NB4 (cell line): Measurements from ENCODE around the gene PCGF3.
A peak's percentile ranks its signal among the peaks of the same experiment; 100 is the strongest.

Source experiments
- DNase-seq: peaks from one replicate; pipeline ENCODE4 v3.0.0; 2010; ENCODE audit warnings: low read depth
- H3K4me3 ChIP-seq: one replicate; pipeline ENCODE4 v1.5.1; 2011; ENCODE audit warnings: mild to moderate bottlenecking, low read depth, low read length, moderate library complexity
- MYC ChIP-seq: IDR thresholded peaks from 2 replicates; pipeline ENCODE4 v1.6.1; 2011; ENCODE audit warnings: low read depth, low read length
- POLR2A ChIP-seq: IDR thresholded peaks from 2 replicates; pipeline ENCODE4 v1.6.1; 2011; ENCODE audit warnings: mild to moderate bottlenecking; ENCODE audit not compliant: insufficient read length; ENCODE audit errors: extremely low read depth
- TF ChIP-seq, protein P1 (sequence below): IDR thresholded peaks from 2 replicates; pipeline ENCODE4 v1.6.1; 2011; ENCODE audit warnings: low read depth, low read length
- TF ChIP-seq, protein P2 (sequence below): IDR thresholded peaks from one replicate; pipeline ENCODE4 v1.5.1; 2012; ENCODE audit warnings: low read depth, low read length

PCGF3 gene

DNA sequence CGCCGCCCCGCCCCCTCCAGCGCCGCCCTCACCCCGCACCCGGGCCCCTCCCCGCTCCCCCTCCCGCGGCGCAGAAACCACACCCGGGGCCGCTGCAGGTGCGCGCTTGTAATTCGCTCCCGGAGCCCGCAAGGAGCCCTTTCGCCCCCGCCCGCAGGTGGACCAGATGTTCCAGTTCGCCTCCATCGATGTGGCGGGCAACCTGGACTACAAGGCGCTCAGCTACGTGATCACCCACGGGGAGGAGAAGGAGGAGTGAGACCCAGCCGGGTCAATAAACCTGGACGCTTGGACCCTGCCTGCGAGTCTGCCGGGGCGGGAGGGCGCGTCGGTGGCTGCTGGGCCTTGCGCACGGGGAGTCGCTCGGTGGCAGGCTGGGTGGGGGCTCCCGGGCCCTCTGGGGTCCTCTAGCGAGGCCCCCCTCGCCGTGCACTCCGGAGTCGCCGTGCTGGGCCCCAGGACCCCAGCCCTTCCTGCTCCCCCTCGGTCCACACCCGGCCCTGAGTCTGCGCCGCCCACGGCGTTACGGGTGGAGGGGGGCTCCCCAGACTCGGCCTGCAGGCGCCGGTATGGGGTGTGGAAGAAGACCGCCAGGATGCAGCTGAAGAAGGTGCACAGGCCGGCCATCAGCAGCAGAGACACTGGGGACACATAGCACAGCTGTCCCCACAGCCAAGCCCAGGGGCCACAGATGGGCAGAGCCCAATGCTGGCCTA lies 23.7 kb upstream of the PCGF3 start:
- H3K4me3 ChIP-seq = no peak overlapping the region
- DNase-seq = no peak

DNA sequence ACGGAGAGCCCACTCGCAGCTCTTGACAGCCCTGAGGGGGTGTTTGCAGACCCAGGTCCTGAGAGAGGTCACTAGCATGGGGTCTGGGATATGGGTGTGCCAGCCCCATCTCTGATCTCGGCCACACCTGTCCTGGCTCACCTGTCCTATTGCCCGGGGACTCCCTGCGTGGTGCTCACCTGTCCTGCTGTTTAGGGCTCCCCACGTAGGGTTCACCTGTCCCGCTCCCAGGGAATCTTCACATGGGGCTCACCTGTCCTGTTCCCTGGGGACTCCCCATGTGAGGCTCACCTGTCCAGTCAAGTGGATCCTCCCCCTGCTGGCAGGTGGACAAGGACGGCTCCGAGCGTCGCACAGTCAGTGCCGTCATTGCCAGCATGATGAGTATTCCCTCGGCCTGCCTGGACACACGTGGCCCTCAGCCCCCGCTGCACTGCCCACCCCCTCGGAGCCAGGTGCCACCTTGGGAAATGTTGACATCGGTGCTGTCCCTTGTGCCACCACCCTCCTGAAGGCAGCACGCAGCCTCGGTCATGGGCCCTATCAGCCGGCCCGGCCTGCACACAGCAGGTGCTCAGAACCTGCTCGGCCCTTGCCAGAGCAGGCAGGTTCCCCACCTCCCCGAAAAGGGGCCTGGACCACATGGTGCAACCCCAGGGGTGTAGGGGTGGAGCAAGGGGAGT lies 23.0 kb upstream of the PCGF3 start:
- no peak for DNase-seq
- no peak for TF ChIP-seq POLR2A
- H3K4me3 ChIP-seq = no peak overlapping the region

More for the DNA sequence above, 23.7 kb upstream of the PCGF3 start:
- TF ChIP-seq POLR2A = no peak
- TF ChIP-seq, protein P1, sequence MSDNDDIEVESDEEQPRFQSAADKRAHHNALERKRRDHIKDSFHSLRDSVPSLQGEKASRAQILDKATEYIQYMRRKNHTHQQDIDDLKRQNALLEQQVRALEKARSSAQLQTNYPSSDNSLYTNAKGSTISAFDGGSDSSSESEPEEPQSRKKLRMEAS = no peak
- TF ChIP-seq MYC = no peak
- TF ChIP-seq, protein P2, sequence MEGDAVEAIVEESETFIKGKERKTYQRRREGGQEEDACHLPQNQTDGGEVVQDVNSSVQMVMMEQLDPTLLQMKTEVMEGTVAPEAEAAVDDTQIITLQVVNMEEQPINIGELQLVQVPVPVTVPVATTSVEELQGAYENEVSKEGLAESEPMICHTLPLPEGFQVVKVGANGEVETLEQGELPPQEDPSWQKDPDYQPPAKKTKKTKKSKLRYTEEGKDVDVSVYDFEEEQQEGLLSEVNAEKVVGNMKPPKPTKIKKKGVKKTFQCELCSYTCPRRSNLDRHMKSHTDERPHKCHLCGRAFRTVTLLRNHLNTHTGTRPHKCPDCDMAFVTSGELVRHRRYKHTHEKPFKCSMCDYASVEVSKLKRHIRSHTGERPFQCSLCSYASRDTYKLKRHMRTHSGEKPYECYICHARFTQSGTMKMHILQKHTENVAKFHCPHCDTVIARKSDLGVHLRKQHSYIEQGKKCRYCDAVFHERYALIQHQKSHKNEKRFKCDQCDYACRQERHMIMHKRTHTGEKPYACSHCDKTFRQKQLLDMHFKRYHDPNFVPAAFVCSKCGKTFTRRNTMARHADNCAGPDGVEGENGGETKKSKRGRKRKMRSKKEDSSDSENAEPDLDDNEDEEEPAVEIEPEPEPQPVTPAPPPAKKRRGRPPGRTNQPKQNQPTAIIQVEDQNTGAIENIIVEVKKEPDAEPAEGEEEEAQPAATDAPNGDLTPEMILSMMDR = no peak

DNA sequence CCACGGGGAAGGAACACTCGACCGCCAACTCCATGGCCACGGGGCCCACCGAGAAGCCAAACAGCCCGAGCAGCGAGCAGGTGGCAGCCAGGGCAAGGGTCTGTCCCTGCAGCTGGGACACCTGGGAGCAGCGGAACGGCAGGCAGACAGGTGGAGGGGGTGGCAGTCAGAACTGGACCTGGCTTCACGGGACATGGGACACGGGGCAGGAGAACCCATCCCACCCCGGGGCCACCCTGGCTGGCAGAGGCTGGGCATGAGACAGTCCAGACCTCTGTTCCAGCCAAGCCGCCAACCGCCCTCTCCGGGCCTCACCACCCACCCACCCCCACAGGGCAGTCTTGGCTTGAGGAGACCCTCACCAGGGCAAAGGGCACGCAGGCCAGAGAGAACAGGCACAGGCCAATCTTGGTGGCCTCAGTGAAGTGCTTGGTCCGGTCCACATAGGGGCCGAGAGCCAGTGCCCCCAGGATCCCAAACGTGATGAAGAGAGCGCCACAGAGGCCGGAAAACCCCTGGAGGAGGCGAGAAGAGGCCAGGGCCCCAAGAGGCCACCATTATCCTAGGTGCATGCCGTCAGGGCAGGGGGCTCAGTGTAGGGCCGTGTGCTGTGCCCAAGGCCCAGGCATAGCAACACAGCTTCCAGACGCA lies 22.3 kb upstream of the PCGF3 start:
- DNase-seq = no peak
- no peak overlapping the region for H3K4me3 ChIP-seq
- TF ChIP-seq MYC = no peak
- TF ChIP-seq POLR2A = no peak
- TF ChIP-seq, protein P1 = no peak
- TF ChIP-seq, protein P2 = no peak

DNA sequence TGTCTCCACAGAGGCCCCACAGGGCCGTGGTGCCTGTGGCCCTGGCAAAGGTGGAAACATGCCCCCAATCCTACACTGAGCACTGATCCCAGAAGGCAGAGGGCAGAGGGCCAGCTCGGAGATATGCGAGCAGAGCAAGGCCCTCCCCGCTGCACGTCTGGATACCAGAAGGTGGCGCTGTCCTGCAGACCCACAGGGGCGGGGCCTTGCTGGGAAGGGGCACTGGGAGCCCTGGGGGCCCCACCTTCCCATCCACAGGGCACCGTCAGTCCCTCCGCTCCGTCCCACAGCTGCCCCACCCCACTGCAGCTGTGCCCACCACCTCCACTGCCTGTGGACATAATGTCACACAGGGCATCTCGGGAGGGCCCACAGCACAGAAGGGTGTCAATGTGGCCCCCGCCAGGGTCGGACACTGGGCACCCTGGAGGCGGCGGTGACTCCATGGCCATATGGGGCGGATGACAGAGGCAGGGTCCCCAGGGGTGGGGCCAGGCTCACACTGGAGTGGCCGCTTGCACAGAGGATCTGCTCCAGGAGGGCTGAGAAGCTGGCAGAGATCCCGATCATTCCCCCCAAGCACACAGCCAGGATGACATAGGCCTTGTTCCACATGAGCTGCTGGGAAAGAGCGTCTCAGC lies 21.5 kb upstream of the PCGF3 start:
- H3K4me3 ChIP-seq = no peak overlapping the region
- TF ChIP-seq, protein P2 = peak; percentile 81
- TF ChIP-seq, protein P1 = peak; percentile 30; the same call in 1 of the 2 replicates
- TF ChIP-seq MYC = no peak
- DNase-seq = peak; percentile 77

DNA sequence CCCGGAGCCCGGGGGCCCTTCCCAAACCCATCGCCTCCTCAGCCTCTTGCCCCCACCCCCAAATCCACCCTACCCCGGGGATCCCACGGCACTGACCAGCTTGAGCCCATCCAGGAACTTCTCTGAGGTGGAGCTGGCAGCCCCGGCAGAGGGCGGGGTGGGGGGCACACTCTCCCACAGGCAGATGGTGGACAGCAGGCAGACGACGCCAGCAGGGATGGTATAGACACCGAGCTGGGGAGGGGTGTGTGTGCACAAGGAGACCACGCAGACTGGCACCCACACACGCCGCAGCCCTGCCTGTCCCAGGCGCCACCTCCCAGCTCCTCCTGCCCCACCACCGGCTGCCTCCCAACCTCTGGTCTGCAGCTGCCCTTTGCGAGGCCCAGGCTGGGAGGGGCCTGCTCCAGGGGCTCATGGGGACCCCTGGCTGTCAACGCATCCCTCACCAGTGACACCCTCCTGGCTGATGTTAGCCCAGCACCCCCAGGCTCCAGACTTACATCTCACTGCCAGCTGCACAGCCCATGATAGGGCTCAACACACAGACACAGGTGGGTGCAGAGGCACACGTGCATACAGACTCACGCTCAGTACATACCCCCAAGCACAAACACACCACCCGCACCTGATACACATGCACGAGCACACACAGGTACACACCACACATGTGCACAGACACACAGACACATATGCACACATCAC lies 20.9 kb upstream of the PCGF3 start:
- TF ChIP-seq POLR2A (no peak), MYC (no peak)
- TF ChIP-seq, protein P1 = no peak
- TF ChIP-seq, protein P2 = no peak
- DNase-seq = no peak
- H3K4me3 ChIP-seq = no peak overlapping the region
